Effector CD8-positive, alpha-beta T cell (primary cell): ENCODE results near the gene ARL14.

Source experiments
- DNase-seq: peaks from one replicate; lab custom pipeline; 2025; lab: John Stamatoyannopoulos, UW
- total RNA-seq, 4 experiments: gene quantifications; one replicate each; lab custom pipeline; 2026; lab: John Stamatoyannopoulos, UW

The ARL14 gene
- total RNA-seq = 0 reads per million in 4 experiments

GRCh38 chr3:160676547-160677303 lies at the start of gene ARL14:
TSS of gene ARL14 (plus strand) at chr3:160677160. CDS start at chr3:160677347, 187 bp downstream.
- DNase-seq = no peak

GRCh38 chr3:160629491-160629890 lies 47.5 kb upstream of the ARL14 start:
- DNase-seq = no peak

- DNase-seq = no peak
Observed at GRCh38 chr3:160633361-160634083, 43.4 kb upstream of the ARL14 start.

GRCh38 chr3:160635213-160635612 lies 41.7 kb upstream of the ARL14 start:
- DNase-seq = no peak

GRCh38 chr3:160637086-160637485 lies 39.9 kb upstream of the ARL14 start:
- no peak for DNase-seq

- DNase-seq = no peak
Observed at GRCh38 chr3:160638184-160638583, 38.8 kb upstream of the ARL14 start.

- no peak for DNase-seq
Observed at GRCh38 chr3:160641665-160642309, 35.2 kb upstream of the ARL14 start.

- DNase-seq = no peak
Observed at GRCh38 chr3:160643994-160644393, 33.0 kb upstream of the ARL14 start.

GRCh38 chr3:160644491-160644890 lies 32.5 kb upstream of the ARL14 start:
- no peak for DNase-seq

- DNase-seq = no peak
Observed at GRCh38 chr3:160648701-160649100, 28.3 kb upstream of the ARL14 start.

GRCh38 chr3:160649596-160649995 lies 27.4 kb upstream of the ARL14 start:
- no peak for DNase-seq

GRCh38 chr3:160653512-160653911 lies 23.4 kb upstream of the ARL14 start:
- DNase-seq = no peak

GRCh38 chr3:160660902-160661301 lies 16.1 kb upstream of the ARL14 start:
- DNase-seq = no peak

GRCh38 chr3:160661660-160662059 lies 15.3 kb upstream of the ARL14 start:
- no peak for DNase-seq

- no peak for DNase-seq
Observed at GRCh38 chr3:160665231-160665630, 11.7 kb upstream of the ARL14 start.

GRCh38 chr3:160665784-160666526 lies 11.0 kb upstream of the ARL14 start:
- no peak for DNase-seq

GRCh38 chr3:160667452-160667851 lies 9.5 kb upstream of the ARL14 start:
- DNase-seq = no peak

GRCh38 chr3:160668454-160668853 lies 8.5 kb upstream of the ARL14 start:
- DNase-seq = no peak

GRCh38 chr3:160671231-160671630 lies 5.7 kb upstream of the ARL14 start:
- DNase-seq = no peak

- no peak for DNase-seq
Observed at GRCh38 chr3:160671995-160672394, 5.0 kb upstream of the ARL14 start.

GRCh38 chr3:160673188-160673587 lies 3.8 kb upstream of the ARL14 start:
- no peak for DNase-seq

GRCh38 chr3:160675566-160676124 lies 1.3 kb upstream of the ARL14 start:
- no peak for DNase-seq
